GM19455 (cell line): ENCODE results near the gene CLEC2D.
A peak's percentile ranks its signal among the peaks of the same experiment; 100 is the strongest.
"Not testable (repeated sequence)": the region's sequence is repeated elsewhere in the genome, so short reads cannot be mapped to it uniquely, and the experiment has no call there.

Experiments
- ATAC-seq: cut with Tn5 transposase; IDR thresholded peaks from one replicate; pipeline ENCODE4 v1.9.1; 2021; ENCODE audit not compliant: unreplicated experiment

The CLEC2D gene

GRCh38 chr12:9651265-9651729, 18.2 kb upstream of the CLEC2D start:
- ATAC-seq: no peak

GRCh38 chr12:9660046-9660445, 9.5 kb upstream of the CLEC2D start:
- no peak for ATAC-seq

DNA sequence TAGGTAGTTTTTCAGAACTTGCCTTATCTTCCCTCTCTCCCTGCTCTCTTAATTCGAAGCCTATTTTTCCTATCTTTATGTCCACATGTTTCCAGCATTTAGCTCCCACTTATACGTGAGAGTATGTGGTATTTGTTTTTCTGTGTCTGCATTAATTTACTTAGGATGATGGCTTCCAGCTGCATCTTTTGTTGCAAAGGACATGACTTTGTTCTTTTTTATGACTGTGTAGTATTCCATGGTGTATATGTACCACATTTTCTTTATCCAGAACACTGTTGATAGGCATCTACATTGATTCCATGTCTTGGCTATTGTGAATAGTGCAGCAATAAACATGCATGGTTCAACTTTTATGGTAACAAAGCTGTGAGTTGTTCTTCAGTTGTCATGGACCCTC, 7.8 kb upstream of the CLEC2D start:
- no peak for ATAC-seq

GRCh38 chr12:9662488-9662887, 7.0 kb upstream of the CLEC2D start:
- no peak for ATAC-seq

DNA sequence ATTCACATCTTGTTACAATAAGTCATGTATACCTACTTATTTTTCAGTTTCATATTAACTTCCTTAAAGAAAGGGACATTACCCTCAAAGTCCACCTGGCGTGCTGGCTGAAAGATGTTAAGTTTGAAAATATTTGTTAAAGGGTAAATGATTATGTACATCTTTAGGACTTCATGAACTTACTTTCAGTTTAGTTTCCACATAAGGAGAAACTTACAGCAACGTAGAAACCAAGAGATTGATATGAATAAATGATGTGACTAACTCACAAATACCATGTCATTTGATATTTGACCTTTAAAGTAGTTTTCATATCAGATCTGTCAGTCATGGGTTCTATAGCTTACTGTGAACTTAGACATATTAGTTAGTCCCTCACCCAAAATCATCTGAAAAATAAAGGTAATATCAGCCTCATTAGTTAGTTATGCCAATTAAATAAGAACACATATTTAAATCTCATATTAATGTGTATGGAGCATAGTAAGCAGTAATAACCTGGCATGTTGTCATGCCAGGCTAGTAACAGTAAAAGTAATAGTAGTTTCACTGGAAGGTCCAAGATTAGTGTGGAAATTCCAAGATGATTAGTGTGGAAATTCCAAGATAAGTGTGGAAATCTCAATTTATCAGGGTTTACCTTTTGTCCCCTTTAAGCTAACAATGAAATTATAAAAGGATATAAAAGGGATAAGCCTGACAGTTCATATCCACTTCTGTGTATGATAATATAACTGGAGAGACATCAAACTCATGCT, 1.9 kb upstream of the CLEC2D start:
- peak; percentile 33 for ATAC-seq

DNA sequence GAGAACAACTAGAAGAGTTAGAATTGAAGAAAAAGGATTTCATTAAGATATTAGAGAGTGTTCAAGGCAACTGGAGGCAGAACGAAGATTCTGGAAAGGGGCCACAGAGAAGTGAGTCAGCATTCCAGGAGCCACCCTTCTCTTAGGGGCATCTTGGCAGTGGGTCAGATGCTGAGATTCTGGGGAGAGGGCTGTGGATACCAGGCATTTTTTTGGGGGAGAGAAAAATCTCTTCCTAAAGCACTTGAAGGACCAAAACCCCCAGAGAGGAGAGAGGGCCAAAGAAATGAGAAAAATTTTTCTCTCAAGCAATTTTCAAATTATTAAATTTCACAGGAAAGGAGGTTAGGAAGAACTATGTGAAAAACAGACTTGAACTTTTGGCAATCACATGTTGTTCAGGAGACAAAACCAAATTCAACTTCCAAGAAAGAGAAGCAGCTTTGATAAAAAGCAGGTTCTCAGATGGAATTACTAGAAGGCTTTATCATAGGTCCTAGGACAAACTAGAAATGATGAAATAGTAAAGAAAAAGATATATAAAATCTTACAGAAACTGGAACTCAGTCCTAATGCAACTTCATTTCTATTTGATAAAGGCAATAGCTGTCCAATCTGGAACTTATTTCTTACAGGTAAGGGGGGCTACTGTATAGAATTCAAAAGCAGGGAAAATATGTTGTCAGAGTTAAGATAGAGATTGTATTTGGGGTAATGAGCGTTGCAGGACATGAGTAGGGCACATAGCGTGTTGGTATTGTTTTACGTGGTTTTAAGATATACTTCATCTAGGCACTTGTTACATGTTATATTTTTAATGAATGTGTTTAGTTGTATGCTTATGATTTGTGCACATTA, 1.1 kb upstream of the CLEC2D start:
- no peak for ATAC-seq

GRCh38 chr12:9669019-9669326, 540 bp upstream of the CLEC2D start:
- no peak for ATAC-seq

DNA sequence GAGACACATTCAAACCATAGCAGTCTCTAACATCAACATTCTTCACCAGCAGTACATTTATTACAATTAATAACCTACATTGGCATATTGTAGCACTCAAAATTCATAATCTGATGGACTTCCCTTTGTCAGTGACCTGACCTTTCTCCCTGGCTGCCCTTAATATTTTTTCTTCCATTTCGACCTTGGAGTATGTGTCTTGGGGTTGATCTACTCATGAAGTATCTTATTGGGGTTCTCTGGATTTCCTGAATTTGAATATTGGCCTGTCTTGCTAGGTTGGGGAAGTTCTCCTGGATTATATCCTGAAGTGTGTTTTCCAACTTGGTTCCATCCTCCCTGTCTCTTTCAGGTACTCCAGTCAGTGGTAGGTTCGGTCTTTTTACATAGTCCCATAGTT, 2.8 kb downstream of the CLEC2D start:
- ATAC-seq: not testable (repeated sequence)

DNA sequence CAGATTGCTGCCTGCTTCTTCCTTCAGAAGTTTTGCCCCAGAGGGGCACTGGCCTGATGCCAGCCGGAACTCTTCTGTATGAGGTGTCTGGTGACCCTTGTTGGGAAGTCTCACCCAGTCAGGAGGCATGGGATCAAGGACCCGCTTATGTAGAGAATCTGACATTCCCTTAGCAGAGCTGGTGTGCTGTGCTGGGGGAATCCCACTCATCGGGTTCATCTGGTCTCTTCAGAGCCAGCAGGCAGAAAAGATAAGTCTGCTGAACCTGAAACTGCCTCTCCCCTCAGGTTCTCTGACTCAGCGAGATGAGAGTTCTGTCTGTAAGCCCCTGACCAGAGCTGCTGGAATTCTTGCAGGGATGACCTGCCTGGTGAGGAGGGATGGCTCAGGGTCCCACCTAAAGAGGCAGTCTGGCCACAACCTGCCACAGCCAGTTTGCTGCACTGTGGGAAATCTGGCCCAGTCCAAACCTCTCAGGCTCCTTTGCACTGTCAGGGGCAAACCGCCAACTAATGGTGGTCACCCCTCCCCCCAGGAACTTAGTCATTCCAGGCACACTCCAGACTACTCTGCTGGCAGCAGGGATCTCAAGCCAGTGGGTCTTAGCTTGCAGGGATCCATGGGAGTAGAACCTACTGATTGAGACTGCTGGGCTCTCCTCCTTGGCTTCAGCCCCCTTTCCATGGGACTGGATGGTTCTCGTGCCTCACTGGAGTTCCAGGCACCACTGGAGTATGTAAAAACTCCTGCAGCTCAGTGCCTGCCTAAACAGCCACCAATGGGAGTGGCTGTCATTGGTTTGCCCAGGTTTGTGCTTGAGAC, 4.1 kb downstream of the CLEC2D start:
- ATAC-seq: peak; percentile 30

GRCh38 chr12:9674226-9674590, 4.7 kb downstream of the CLEC2D start:
- ATAC-seq: peak; percentile 26

GRCh38 chr12:9682508-9682907, 13.0 kb downstream of the CLEC2D start:
- ATAC-seq: not testable (repeated sequence)

- ATAC-seq: not testable (repeated sequence)
These were observed 13.4 kb downstream of the CLEC2D start for GRCh38 chr12:9682949-9683348.

DNA sequence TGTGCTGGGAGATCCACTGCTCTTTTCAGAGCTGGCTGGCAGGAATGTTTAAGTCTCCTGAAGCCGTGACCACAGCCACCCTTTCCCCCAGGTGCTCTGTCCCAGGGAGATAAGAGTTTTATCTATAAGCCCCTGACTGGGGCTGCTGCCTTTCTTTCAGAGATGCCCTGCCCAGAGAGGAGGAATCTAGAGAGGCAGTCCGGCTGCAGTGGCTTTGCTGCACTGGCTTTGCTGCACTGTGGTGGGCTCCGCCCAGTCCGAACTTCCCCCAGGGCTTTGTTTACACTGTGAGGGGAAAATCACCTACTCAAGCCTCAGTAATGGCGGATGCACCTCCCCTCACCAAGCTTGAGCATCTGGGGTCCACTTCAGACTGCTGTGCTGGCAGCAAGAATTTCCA, 15.9 kb downstream of the CLEC2D start:
- not testable (repeated sequence) for ATAC-seq

DNA sequence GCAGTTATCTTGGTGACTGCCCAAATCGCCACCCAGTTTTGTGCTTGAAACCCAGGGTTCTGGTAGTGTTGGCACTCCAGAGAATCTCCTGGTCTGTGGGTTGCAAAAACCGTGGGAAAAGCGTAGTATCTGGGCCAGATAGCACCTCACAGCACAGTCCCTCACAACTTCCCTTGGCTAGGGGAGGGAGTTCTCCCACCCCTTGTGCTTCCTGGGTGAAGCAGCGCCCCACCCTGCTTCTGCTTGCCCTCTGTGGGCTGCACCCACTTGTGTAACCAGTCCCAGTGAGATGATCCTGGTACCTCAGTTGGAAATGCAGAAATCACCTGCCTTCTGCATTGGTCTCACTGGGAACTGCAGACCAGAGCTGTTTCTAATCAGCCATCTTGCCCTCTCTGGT, 16.4 kb downstream of the CLEC2D start:
- no peak for ATAC-seq

DNA sequence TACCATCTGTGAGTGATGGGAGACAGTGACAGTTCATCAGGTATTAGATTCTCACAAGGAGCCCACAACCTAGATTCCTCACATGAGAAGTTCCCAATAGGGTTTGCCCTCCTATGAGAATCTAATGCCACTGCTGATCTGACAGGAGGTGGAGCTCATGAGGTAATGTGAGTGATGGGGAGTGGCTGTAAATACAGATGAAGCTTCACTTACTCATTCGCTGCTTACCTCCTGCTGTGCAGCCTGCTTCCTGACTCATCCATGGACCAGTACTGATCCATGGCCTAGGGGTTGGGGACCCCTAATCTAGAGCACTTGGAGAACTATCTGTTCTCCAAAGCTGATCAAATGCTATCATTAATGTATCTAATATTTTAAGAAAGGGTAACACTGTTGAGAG, 17.7 kb downstream of the CLEC2D start:
- no peak for ATAC-seq

DNA sequence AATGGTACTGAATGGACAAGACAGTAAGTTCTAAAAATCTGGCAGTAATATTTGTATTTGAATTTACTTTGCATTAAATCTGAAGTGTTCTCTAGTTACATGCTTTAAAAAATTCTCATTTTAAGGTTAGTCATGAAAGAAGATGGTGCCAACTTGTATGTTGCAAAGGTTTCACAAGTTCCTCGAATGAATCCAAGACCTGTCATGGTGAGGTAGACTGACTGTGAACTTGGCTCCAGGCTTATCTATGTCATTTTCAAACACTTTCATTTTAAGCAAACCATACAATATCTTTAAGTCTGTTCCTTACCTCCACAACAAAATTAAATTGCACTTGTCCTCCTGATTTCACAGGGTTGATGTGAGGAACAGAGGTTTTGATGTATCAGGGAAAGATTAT, 23.4 kb downstream of the CLEC2D start:
- no peak for ATAC-seq

DNA sequence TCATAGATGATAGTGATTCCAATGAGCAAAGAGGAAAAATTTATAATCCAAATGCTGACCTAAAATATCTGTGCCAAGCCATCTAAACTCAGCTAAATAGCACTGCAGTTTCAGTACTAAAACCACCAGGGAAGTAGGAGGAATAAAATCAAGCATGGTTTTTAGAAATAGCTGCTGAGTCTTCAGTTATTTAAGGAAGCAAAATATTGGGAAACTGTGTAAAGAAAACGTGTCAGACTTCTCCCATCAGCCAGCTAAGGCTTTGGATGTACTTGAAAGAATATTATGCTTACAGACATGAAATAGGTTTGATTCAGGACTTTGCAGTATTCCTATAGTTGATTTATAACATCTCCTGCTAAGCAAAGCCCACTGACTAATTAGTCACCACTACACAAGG, 24.7 kb downstream of the CLEC2D start:
- no peak for ATAC-seq

DNA sequence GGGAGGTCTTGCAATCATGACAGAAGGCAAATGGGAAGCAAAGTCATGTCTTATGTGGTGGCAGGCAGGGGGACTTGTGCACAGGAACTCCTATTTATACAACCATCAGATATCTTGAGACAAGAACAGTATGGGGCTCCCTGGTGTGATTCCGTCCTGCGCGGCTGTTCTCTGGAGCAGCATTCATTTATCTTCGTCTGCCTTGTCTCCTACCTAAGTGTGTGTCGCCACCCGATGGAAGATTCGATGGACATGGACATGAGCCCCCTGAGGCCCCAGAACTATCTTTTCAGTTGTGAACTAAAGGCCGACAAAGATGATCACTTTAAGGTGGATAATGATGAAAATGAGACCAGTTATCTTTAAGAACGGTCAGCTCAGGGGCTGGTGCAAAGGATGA, 25.6 kb downstream of the CLEC2D start:
- not testable (repeated sequence) for ATAC-seq

GRCh38 chr12:9695661-9696060, 26.1 kb downstream of the CLEC2D start:
- not testable (repeated sequence) for ATAC-seq

GRCh38 chr12:9697619-9698018, 28.1 kb downstream of the CLEC2D start:
- no peak for ATAC-seq

- ATAC-seq: no peak
These were observed 29.2 kb downstream of the CLEC2D start for GRCh38 chr12:9698681-9699080.
